Endodermal cell (in vitro differentiated cells): Measurements from ENCODE around the gene SPTLC2. TPM values are rescaled to one million over a fixed set of nuclear protein-coding genes. Genes with fewer than 3 reads are reported as not detected.
A peak's percentile ranks its signal among the peaks of the same experiment; 100 is the strongest.

Experiments
- DNase-seq: peaks from one replicate; pipeline ENCODE4 v3.0.0-alpha.2; 2017
- H3K27ac ChIP-seq: 2 replicates; pipeline ENCODE4 v1.5.1; 2013; ENCODE audit warnings: mild to moderate bottlenecking, low read depth, low read length, moderate library complexity
- H3K27me3 ChIP-seq: 2 replicates; pipeline ENCODE4 v1.6.1; 2013; ENCODE audit warnings: mild to moderate bottlenecking, low read length, moderate library complexity; ENCODE audit not compliant: insufficient read depth, control insufficient read depth, poor library complexity, severe bottlenecking
- H3K36me3 ChIP-seq: 2 replicates; pipeline ENCODE4 v1.7.0; 2013; ENCODE audit warnings: mild to moderate bottlenecking, low read length, moderate library complexity; ENCODE audit not compliant: control insufficient read depth, insufficient read depth
- H3K4me1 ChIP-seq: one replicate; pipeline ENCODE4 v1.7.0; 2013; ENCODE audit warnings: low read length; ENCODE audit not compliant: control insufficient read depth, insufficient read depth
- H3K4me3 ChIP-seq: 2 replicates; pipeline ENCODE4 v1.5.1; 2013; ENCODE audit warnings: mild to moderate bottlenecking, low read length, moderate library complexity
- H3K9ac ChIP-seq: 2 replicates; pipeline ENCODE4 v1.6.1; 2013; ENCODE audit warnings: mild to moderate bottlenecking, low read length, moderate library complexity; ENCODE audit not compliant: poor library complexity, severe bottlenecking; ENCODE audit errors: extremely low read depth
- H3K9me3 ChIP-seq: 2 replicates; pipeline ENCODE4 v1.6.1; 2013; ENCODE audit warnings: mild to moderate bottlenecking, low read length, moderate library complexity; ENCODE audit not compliant: control insufficient read depth
- H3K27ac Mint-ChIP-seq: 2 replicates; pipeline ENCODE4 v1.8.0; 2020; ENCODE audit warnings: mixed read lengths
- H3K27me3 Mint-ChIP-seq: 2 replicates; pipeline ENCODE4 v1.8.0; 2021; ENCODE audit warnings: mild to moderate bottlenecking, mixed read lengths; ENCODE audit not compliant: insufficient read depth
- H3K36me3 Mint-ChIP-seq: 2 replicates; pipeline ENCODE4 v1.8.0; 2020; ENCODE audit warnings: low read depth, mixed read lengths
- H3K4me1 Mint-ChIP-seq: 2 replicates; pipeline ENCODE4 v1.8.0; 2020; ENCODE audit warnings: mixed read lengths
- H3K4me3 Mint-ChIP-seq: 2 replicates; pipeline ENCODE4 v1.8.0; 2020; ENCODE audit warnings: mild to moderate bottlenecking, moderate library complexity, mixed read lengths
- H3K9me3 Mint-ChIP-seq: 2 replicates; pipeline ENCODE4 v1.8.0; 2020; ENCODE audit warnings: mild to moderate bottlenecking, mixed read lengths
- WGBS, 2 experiments: methylation state at CpG; one replicate each; pipeline versions ENCODE4 v1.1.5 to v1.1.7; 2013; ENCODE audit warnings: missing lambda C conversion rate in 2 of 2, mixed read lengths in 1 of 2; ENCODE audit not compliant: insufficient coverage in 1 of 2, insufficient read length in 1 of 2; 5-methylcytosine and 5-hydroxymethylcytosine counted together
- total RNA-seq, 2 donors: library from RNA; stranded (reverse); fragmentation: NEBNext Ultra II Directional in 1 of 2; extraction: Animal tissue kit (Norgen Biotek cat#: 25700) in 1 of 2; gene quantifications; 2 replicates in 1 of 2; 3 replicates in 1 of 2; pipeline ENCODE4 v1.2.1, GENCODE V29; 2021
- TF ChIP-seq, protein P1 (sequence below): fragments of 200-600 bp; sonication (generic); conservative IDR thresholded peaks from 2 replicates; pipeline ENCODE4 v1.5.0; 2021; ENCODE audit warnings: antibody characterized with exemption, mild to moderate bottlenecking

Gene SPTLC2
- total RNA-seq, 2 donors from 2014 or later, result 32.6 to 32.7 TPM

DNA sequence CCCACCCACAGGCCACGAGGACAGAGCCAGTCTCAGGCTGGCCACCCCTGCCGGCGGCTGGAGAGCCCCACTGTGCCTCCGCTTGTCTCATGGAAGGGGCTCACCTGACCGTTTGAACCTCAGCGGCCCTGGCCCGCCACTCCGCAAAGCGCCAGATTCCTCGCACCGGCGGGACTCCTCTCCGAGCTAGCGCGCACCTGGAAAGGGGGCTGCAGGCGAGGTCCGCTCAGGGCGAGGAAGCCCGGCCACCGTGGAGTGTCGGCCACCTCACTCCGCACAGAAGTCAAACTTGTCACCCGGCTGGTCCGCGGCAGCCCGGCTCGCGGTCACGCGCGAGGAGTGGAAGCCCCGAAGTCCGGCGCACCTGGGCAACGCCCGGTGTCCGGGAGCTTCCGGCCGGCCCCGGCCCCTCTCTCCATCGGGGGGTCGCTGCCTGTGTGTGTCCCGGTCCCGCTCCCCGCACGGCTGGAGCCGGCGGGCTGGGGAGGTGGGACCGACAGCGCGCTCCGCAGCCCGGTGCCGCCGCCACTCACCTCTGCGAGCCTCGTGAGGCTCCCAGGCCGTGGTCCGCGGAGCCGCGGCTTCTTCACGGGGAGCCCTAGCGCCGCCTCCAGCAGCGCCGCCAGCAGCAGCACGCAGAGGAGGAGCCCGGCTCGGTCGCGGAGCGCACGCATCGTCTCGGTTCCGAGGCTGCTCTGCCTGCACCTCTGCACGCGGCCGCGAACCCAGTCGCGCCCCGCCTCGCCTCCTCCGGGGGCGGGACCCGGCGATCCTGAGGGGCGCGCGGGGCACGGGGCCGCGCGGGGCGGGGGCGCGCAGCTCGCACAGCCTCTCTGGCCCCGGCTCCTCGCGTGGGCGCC, 118.1 kb downstream of the SPTLC2 start, which contains the start of gene ISM2:
TSS of gene ISM2 (minus strand) at position 697 of the 860 bp plus-strand sequence. CDS start at position 674, 23 bp downstream.
- H3K27me3 Mint-ChIP-seq, result peaks cover 56% of the 10 kb centered on the region
- peak within 1 kb of the TSS; percentile 20 for H3K9ac ChIP-seq

DNA sequence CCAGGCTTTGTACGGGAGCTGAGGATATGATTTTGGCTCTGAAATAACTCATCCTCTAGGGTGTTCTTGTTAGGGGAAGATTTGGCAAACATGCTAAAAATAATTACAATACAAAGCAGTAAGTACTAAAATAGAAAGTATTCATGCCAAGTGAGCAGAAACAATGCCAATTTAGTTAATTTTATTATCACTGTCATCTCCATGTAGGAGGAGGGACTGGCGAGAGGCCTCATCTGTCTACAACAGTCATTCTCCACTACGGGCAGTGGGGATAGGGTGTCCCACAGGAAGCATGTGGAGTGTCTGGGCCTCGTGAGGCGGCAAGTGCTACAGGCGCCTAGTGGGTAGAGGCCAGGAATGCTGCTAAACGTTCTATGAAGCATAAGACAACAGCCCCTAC, 121.1 kb downstream of the SPTLC2 start:
- Histone ChIP-seq H3K36me3 (no peaks in the 10 kb centered on the region), H3K9me3 (no peaks in the 10 kb centered on the region), H3K27ac (no peak overlapping the region), H3K4me3 (no peak overlapping the region), H3K4me1 (no peaks in the 10 kb centered on the region), H3K27me3 (peaks cover 36% of the 10 kb centered on the region), H3K9ac (no peak overlapping the region)
- Mint-ChIP-seq H3K27me3 (peaks cover 39% of the 10 kb centered on the region), H3K9me3 (no peaks in the 10 kb centered on the region), H3K4me1 (peaks cover 3% of the 10 kb centered on the region), H3K4me3 (no peak overlapping the region), H3K36me3 (no peaks in the 10 kb centered on the region), H3K27ac (no peak overlapping the region)
- WGBS, 2 experiments, result 80 to 88% methylated on average over 1 to 7 of the region's 7 CpGs
- TF ChIP-seq, protein P1, sequence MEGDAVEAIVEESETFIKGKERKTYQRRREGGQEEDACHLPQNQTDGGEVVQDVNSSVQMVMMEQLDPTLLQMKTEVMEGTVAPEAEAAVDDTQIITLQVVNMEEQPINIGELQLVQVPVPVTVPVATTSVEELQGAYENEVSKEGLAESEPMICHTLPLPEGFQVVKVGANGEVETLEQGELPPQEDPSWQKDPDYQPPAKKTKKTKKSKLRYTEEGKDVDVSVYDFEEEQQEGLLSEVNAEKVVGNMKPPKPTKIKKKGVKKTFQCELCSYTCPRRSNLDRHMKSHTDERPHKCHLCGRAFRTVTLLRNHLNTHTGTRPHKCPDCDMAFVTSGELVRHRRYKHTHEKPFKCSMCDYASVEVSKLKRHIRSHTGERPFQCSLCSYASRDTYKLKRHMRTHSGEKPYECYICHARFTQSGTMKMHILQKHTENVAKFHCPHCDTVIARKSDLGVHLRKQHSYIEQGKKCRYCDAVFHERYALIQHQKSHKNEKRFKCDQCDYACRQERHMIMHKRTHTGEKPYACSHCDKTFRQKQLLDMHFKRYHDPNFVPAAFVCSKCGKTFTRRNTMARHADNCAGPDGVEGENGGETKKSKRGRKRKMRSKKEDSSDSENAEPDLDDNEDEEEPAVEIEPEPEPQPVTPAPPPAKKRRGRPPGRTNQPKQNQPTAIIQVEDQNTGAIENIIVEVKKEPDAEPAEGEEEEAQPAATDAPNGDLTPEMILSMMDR, result no peak
- no peak for DNase-seq

More for the DNA sequence above, 118.1 kb downstream of the SPTLC2 start, which contains the start of gene ISM2:
- H3K36me3 ChIP-seq, result no peaks in the 10 kb centered on the region
- H3K9me3 ChIP-seq, result no peaks in the 10 kb centered on the region
- WGBS, 2 experiments, result 2 to 3% methylated on average over 21 to 104 of the region's 104 CpGs
- H3K4me3 Mint-ChIP-seq, result peak within 1 kb of the TSS; percentile 54
- H3K27me3 ChIP-seq, result peaks cover 43% of the 10 kb centered on the region
- peak within 1 kb of the TSS; percentile 78 for H3K4me3 ChIP-seq
- TF ChIP-seq, protein P1, result no peak
- H3K4me1 ChIP-seq, result no peaks in the 10 kb centered on the region
- H3K9me3 Mint-ChIP-seq, result peaks cover 5% of the 10 kb centered on the region
- H3K27ac Mint-ChIP-seq, result no peak within 1 kb of the TSS
- H3K27ac ChIP-seq, result no peak within 1 kb of the TSS
- peaks cover 3% of the 10 kb centered on the region for H3K4me1 Mint-ChIP-seq
- DNase-seq, result peak; percentile 84
- H3K36me3 Mint-ChIP-seq, result peaks cover 4% of the 10 kb centered on the region

DNA sequence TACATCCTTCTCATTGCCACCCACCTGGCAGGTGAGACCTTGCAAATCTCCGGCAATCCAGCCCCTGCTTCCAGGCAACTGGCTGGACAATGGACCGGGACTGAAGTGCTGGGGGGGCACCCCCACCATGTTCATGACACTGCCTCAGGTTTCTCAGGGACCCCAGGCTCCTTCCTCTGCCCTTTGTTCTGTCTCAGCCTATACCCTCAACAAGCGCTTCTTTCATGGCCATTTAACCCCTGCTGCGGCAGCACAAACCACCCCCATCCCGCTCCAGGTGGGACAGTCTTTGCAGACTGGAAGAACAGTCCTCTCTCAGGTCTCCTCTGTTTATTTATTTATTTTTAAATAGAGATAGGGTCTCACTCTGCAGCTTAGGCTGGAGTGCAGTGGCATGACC, 125.4 kb downstream of the SPTLC2 start:
- H3K36me3 Mint-ChIP-seq, result no peaks in the 10 kb centered on the region
- Histone ChIP-seq H3K4me1 (no peaks in the 10 kb centered on the region), H3K27me3 (no peaks in the 10 kb centered on the region), H3K36me3 (no peaks in the 10 kb centered on the region), H3K9me3 (no peaks in the 10 kb centered on the region), H3K27ac (no peak overlapping the region), H3K4me3 (no peak overlapping the region), H3K9ac (no peak overlapping the region)
- H3K4me1 Mint-ChIP-seq, result no peaks in the 10 kb centered on the region
- no peak for DNase-seq
- H3K9me3 Mint-ChIP-seq, result no peaks in the 10 kb centered on the region
- peaks cover 7% of the 10 kb centered on the region for H3K27me3 Mint-ChIP-seq
- H3K27ac Mint-ChIP-seq, result no peak overlapping the region
- 84 to 87% methylated on average over 3 to 5 of the region's 5 CpGs for WGBS, 2 experiments
- TF ChIP-seq, protein P1, result no peak
- H3K4me3 Mint-ChIP-seq, result no peak overlapping the region
